WERI-Rb-1 (cell line): ENCODE results near the gene VSIR.

Source experiments
- DNase-seq: peaks from one replicate; pipeline ENCODE4 v3.0.0-alpha.2; 2020
- H3K27ac ChIP-seq: fragments of 250-450 bp; sonication (Bioruptor Pico); 2 replicates; pipeline ENCODE4 v1.5.1; 2020; ENCODE audit warnings: mild to moderate bottlenecking, moderate library complexity
- H3K27me3 ChIP-seq: fragments of 250-450 bp; sonication (Bioruptor Pico); 2 replicates; pipeline ENCODE4 v1.5.1; 2021; ENCODE audit warnings: mild to moderate bottlenecking, low read depth, moderate library complexity; ENCODE audit not compliant: insufficient read depth, severe bottlenecking
- H3K36me3 ChIP-seq: fragments of 250-450 bp; sonication (Bioruptor Pico); 2 replicates; pipeline ENCODE4 v1.5.1; 2020; ENCODE audit warnings: mild to moderate bottlenecking, moderate library complexity
- H3K4me3 ChIP-seq: 2 replicates; pipeline ENCODE4 v1.5.1; 2011; ENCODE audit warnings: low read depth, mild to moderate bottlenecking, control low read depth, low read length
- H3K9me3 ChIP-seq: fragments of 250-450 bp; sonication (Bioruptor Pico); 2 replicates; pipeline ENCODE4 v1.5.1; 2021; ENCODE audit warnings: mild to moderate bottlenecking, moderate library complexity; ENCODE audit not compliant: severe bottlenecking
- TF ChIP-seq, protein P1 (sequence below): IDR thresholded peaks from 2 replicates; pipeline ENCODE4 v1.5.1; 2011; ENCODE audit warnings: low read depth, mild to moderate bottlenecking, control low read depth, inconsistent platforms, low read length

The VSIR gene

DNA sequence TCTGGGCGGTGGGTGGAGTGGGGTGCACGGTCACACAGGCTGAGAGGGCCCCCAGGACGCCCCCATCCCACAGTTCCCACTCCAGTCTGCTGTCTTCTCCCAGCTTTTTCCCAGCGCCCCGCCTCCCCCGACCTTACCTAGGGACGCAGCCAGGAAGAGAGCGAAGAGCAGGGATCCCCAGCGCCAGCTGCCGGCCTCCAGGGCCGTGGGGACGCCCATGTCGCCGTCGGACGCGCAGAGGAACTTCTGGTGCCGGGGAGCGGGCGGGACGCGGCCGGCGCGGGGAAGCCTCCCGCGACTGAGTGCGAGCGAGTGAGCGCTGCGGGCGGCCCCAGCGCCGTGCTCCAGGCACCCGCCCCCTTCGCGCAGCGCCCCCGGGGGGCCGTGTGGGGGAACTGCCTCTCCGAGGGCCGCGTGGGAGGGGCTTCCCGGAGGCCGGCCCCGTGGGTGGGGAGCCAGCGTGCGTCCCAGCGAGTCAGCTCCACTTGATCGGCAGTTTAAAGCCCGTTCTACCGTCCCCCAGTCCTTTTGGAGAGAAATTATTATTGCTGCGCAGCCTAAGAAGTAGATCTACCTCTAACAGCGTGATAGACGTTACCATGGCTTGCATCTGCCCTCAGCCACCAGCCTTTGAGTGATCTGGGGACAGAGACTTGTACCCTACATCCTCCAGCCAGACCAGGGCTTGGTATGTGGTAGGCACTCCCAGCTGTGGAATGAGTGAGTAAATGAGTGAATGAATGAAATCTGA is at the start of gene VSIR:
TSS of gene VSIR (minus strand) at position 300 of the 751 bp plus-strand sequence. CDS start at position 219, 81 bp downstream.
- no peak within 1 kb of the TSS for H3K4me3 ChIP-seq
- TF ChIP-seq, protein P1, sequence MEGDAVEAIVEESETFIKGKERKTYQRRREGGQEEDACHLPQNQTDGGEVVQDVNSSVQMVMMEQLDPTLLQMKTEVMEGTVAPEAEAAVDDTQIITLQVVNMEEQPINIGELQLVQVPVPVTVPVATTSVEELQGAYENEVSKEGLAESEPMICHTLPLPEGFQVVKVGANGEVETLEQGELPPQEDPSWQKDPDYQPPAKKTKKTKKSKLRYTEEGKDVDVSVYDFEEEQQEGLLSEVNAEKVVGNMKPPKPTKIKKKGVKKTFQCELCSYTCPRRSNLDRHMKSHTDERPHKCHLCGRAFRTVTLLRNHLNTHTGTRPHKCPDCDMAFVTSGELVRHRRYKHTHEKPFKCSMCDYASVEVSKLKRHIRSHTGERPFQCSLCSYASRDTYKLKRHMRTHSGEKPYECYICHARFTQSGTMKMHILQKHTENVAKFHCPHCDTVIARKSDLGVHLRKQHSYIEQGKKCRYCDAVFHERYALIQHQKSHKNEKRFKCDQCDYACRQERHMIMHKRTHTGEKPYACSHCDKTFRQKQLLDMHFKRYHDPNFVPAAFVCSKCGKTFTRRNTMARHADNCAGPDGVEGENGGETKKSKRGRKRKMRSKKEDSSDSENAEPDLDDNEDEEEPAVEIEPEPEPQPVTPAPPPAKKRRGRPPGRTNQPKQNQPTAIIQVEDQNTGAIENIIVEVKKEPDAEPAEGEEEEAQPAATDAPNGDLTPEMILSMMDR = no peak
- H3K9me3 ChIP-seq = peaks cover 2% of the 10 kb centered on the region
- H3K27me3 ChIP-seq = no peaks in the 10 kb centered on the region
- no peak for DNase-seq
- H3K27ac ChIP-seq = no peak within 1 kb of the TSS
- no peaks in the 10 kb centered on the region; the same call in 1 of the 2 replicates for H3K36me3 ChIP-seq

DNA sequence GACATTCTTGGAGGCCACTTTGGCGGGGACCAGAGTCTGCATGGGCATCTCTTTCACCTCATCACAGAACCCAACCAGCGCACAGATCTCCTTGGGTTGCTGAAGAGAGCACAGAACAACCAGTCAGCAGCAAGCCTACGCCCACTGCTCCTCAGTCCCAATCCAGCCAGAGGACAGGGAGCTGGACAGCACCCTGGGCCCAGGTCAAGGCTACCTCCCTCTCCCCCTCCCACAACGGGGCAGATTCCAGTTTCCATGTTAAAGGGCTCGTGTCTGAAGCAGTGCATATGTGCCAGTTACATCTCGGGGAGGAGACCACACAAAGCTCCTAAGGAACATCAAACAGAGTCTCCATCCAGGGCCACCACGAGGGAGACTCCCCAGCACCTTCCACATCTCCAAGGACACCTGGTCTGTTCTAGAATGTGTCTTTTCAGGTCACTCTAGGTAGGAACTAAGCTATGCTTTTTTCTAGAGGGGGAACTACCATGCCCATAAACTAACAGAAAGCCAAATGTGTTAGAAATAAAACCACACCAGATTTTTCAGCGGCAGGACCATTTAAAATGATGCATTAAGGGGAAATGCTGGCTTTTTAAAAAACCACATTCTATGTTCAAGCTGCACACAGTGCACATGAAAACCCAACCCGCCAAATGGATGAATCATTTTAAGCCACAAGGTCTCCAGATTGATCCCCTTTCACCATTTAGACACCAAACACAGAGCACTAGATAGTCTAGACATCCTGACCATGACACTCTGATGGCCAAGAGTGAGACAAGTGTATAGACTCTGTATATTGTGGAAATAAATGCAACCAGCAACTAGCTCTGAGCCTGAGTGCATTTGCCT is 48.8 kb upstream of the VSIR start:
- H3K27me3 ChIP-seq = no peaks in the 10 kb centered on the region
- no peak overlapping the region for H3K27ac ChIP-seq
- DNase-seq = no peak
- H3K36me3 ChIP-seq = peaks cover 87% of the 10 kb centered on the region
- TF ChIP-seq, protein P1 = no peak
- no peaks in the 10 kb centered on the region for H3K9me3 ChIP-seq
- no peak overlapping the region for H3K4me3 ChIP-seq

DNA sequence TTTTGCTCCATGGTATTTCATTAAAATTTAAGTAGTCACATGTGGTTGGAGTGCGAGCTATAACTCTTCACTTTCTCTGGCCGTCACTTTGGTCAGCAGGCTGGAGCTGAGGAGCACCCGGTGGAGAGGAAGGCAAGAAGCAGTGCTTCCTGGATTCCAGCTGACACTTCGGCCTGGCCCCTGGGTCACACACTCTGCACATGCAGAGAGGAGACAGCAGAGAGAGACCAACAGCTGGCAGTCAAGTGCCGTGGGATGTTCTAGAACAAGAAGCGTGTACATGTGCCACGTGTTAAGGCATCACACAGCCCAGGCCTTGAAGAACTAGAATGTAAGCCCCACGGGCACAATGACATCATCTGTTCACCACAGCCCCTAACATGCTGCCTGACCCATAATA is 47.6 kb upstream of the VSIR start:
- DNase-seq = no peak
- TF ChIP-seq, protein P1 = no peak
- no peaks in the 10 kb centered on the region for H3K9me3 ChIP-seq
- H3K27ac ChIP-seq = no peak overlapping the region
- H3K27me3 ChIP-seq = no peaks in the 10 kb centered on the region
- peaks cover 88% of the 10 kb centered on the region for H3K36me3 ChIP-seq
- H3K4me3 ChIP-seq = no peak overlapping the region

DNA sequence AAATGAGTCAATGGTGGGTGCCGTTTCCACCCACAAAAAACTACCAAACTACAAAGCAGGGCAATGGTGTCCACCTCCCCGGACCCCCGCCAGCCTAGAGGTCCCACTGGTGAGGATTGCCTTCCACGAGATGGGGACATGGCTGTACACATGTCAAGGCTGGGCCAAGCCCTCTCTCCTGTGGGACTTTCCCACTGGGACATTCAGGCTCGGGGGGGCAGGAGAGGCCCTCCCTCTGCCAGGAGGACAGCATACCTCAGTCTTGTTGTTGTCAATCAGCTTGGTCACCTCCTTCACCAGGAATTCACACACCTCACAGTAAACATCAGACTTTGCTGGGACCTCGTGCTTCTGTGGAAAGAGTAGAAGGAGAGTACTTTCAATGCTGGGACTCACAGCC is 46.7 kb upstream of the VSIR start:
- Histone ChIP-seq H3K4me3 (no peak overlapping the region), H3K36me3 (peaks cover 88% of the 10 kb centered on the region), H3K27me3 (no peaks in the 10 kb centered on the region), H3K27ac (no peak overlapping the region), H3K9me3 (no peaks in the 10 kb centered on the region)
- DNase-seq = no peak
- TF ChIP-seq, protein P1 = no peak

DNA sequence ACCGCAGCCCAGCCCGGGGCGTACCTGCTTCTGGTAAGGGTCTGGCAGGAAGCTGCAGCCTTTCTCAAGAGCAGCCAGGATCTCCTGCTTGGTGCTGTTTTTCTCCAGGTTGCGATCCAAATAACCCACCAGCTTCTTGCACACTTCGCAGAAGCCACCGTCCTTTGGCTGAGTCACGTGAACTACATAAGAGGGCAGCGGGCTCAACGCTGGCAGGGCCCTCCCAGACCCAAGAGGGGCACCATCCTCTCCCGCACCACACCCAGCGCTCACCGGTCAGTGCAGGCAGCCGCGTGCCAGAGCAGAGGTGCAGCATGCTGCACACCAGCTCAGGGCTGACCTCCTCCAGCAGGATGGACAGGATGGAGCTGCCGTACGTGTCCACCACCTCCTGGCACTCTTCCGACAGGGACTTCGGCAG is 46.1 kb upstream of the VSIR start:
- H3K27me3 ChIP-seq = no peaks in the 10 kb centered on the region
- no peak overlapping the region for H3K4me3 ChIP-seq
- H3K27ac ChIP-seq = no peak overlapping the region
- peaks cover 88% of the 10 kb centered on the region for H3K36me3 ChIP-seq
- no peaks in the 10 kb centered on the region for H3K9me3 ChIP-seq
- TF ChIP-seq, protein P1 = no peak
- no peak for DNase-seq
